Retinal pigment epithelial cell (primary cell): ENCODE data around the gene SCN11A.

Experiments used
- DNase-seq: peaks from one replicate; pipeline ENCODE4 v3.0.0-alpha.2; 2010; ENCODE audit warnings: low read depth
- H3K4me3 ChIP-seq: 2 replicates; pipeline ENCODE4 v1.5.1; 2011; ENCODE audit warnings: mild to moderate bottlenecking, low read length, control low read depth, moderate library complexity
- TF ChIP-seq, protein P1 (sequence below): conservative IDR thresholded peaks from 2 replicates; pipeline ENCODE4 v1.5.1; 2011; ENCODE audit warnings: low read depth, low read length, control low read depth, inconsistent platforms

The SCN11A gene

DNA sequence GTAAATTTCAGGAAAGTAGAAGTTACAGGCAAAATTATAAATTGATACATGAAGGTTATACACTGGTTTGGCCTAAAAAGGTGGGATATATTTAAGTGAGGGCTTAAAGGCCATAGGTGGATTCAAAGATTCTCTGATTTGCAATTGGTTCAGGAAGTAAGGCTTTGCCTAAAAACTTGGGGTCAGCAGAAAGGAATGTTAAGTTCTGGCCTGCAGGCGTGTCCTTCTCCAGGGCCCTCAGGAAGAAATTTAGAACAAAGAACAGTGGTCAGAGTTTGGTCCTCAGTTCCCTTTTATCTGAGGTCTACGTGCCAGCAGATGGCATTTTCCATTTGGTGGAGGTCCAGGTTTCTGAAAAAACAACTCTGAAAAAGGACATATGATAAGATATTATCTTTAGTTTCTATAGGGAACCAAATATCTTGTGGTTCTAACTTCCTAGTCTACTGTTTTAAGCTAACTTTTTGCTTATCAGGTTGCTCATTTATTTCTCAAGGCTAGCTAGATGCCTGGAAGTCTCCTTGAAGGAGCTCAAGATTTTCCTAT, 40.5 kb downstream of the SCN11A start:
- no peak for DNase-seq
- TF ChIP-seq, protein P1, sequence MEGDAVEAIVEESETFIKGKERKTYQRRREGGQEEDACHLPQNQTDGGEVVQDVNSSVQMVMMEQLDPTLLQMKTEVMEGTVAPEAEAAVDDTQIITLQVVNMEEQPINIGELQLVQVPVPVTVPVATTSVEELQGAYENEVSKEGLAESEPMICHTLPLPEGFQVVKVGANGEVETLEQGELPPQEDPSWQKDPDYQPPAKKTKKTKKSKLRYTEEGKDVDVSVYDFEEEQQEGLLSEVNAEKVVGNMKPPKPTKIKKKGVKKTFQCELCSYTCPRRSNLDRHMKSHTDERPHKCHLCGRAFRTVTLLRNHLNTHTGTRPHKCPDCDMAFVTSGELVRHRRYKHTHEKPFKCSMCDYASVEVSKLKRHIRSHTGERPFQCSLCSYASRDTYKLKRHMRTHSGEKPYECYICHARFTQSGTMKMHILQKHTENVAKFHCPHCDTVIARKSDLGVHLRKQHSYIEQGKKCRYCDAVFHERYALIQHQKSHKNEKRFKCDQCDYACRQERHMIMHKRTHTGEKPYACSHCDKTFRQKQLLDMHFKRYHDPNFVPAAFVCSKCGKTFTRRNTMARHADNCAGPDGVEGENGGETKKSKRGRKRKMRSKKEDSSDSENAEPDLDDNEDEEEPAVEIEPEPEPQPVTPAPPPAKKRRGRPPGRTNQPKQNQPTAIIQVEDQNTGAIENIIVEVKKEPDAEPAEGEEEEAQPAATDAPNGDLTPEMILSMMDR: no peak
- no peak overlapping the region for H3K4me3 ChIP-seq

DNA sequence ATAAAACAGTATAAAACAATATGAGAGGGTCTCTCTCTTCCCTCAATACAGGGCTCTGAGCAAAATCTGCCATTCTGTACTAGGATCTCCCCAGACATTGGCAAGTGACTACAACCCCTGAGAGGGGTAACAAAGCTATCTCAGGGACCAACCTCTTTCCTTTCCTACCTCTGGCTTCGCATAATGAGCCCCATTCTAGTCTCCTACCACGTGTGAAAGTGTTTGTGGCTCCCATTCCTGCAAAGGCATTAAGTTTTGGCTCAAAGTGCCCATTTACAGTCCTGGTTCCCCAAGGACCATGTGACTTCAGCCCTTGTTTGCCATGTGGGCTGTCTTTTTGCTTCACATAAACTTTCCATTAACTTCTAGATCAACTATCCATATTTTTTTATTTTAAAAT, 46.4 kb downstream of the SCN11A start:
- no peak for DNase-seq
- TF ChIP-seq, protein P1: no peak

More for the DNA sequence above, 46.4 kb downstream of the SCN11A start:
- H3K4me3 ChIP-seq: no peak overlapping the region
